Measurements from ENCODE around the gene CARD8. TPM values are rescaled to one million over a fixed set of nuclear protein-coding genes. Genes with fewer than 3 reads are reported as not detected.

CARD8 gene
- polyA plus RNA-seq, 1 experiment, result 15.0 TPM

DNA sequence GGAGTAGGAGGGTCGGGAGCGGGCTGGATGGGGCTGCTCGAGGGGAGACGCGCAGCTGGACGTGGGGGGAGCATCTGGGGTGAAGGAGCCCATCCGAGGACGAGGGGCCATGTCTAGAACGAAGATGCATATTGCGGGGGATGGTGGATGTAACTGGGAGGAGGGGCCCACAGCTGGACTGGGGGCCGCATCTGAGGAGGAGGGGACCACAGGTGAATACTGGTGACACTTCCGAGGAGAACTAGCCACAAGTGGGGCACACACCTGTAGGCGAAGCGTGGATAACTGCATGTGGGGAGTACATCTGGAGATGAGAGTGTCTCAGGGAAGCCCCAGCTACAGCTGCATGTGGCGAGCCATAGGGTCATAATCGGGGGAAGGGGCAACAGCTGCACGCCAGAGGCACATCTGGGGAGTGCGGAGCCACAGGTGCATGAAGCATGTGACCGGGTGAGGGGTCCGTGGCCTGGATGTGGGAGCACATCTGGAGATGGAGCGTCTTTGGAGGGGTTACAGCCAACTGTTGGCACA, 84.8 kb downstream of the CARD8 start:
- no peak for DNase-seq (ENCODE audit: low read depth)
- peak overlapping the region; percentile 70 for H3K4me3 ChIP-seq (ENCODE audit: low read depth, low read length)
- POLR2A ChIA-PET, result no interaction called here
- CTCF ChIA-PET, result interaction anchor here (1.0 kb wide), 3 partner anchors 23 to 89 kb away, joined by 3 read pairs; no protein-coding TSS in a partner anchor
- H3K36me3 ChIP-seq (ENCODE audit: control insufficient read depth, insufficient read depth, low read length), result peaks cover 5% of the 10 kb centered on the region
- TF ChIP-seq, protein P1, sequence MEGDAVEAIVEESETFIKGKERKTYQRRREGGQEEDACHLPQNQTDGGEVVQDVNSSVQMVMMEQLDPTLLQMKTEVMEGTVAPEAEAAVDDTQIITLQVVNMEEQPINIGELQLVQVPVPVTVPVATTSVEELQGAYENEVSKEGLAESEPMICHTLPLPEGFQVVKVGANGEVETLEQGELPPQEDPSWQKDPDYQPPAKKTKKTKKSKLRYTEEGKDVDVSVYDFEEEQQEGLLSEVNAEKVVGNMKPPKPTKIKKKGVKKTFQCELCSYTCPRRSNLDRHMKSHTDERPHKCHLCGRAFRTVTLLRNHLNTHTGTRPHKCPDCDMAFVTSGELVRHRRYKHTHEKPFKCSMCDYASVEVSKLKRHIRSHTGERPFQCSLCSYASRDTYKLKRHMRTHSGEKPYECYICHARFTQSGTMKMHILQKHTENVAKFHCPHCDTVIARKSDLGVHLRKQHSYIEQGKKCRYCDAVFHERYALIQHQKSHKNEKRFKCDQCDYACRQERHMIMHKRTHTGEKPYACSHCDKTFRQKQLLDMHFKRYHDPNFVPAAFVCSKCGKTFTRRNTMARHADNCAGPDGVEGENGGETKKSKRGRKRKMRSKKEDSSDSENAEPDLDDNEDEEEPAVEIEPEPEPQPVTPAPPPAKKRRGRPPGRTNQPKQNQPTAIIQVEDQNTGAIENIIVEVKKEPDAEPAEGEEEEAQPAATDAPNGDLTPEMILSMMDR (IDR thresholded peaks at IDR 0.05; ENCODE audit: insufficient read depth, low read depth, low read length), result no peak
- no peaks in the 10 kb centered on the region for H3K27me3 ChIP-seq (ENCODE audit: control insufficient read depth, insufficient read depth, low read length)

DNA sequence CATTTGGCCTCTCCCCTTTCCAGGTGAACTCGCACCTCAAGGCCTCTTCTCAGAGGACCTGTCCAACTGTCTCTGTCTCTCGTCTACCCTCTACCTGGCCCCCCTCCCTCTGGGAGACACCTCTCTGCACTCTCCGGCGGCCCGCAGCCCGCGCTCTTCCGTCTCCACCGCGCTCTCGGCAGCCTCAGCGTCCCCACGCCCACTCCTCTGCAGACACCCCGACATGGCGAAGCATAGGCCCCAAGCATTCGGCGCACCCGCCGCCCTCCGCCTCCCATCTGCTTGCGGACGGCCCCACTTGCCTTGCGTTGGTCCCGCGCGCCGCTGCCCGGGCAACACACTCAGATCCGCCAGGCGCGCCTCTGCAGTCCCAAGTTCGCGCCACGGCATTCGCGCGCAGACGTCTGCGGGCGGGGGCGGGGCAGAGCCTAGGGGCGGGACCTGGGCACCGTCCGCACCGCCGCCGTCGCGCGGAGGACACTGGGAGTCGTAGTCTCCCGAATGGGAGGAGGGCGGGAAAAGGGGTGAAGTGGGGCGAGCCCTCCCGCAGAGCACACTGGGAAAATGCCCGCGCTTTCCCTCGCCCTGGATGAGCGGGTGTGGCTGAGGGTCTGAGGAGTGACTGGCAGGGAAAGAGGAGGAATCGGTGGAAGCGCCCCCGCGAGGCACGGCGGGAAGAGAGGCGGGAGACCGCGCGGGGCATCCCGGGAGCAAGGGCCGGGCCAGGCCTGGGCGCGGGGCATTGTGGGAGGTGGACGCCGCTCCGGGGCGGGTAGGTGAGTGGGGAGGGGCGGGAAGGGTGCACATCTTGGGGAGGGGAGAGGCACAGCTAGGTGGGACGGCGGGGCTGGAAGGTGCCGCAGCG, 85.5 kb downstream of the CARD8 start, which contains the start of the genes LIG1 and ZSWIM9:
LIG1 (minus strand) TSS at position 406 of the 865 bp plus-strand sequence. CDS start 4,778 bp downstream, outside the sequence.
ZSWIM9 (plus strand) TSS at position 742 of the 865 bp plus-strand sequence. CDS start 1,123 bp downstream, outside the sequence.
- TF ChIP-seq, protein P1 (IDR thresholded peaks at IDR 0.05; ENCODE audit: insufficient read depth, low read depth, low read length), result no peak
- CTCF ChIA-PET, result interaction anchor here (1.0 kb wide), 2 partner anchors 32 to 90 kb away, joined by 3 read pairs; no protein-coding TSS in a partner anchor
- POLR2A ChIA-PET, result interaction anchor here (0.7 kb wide), 1 partner anchor 66 kb away, joined by 4 read pairs; no protein-coding TSS in a partner anchor
- no peaks in the 10 kb centered on the region for H3K27me3 ChIP-seq (ENCODE audit: control insufficient read depth, insufficient read depth, low read length)
- peaks cover 5% of the 10 kb centered on the region for H3K36me3 ChIP-seq (ENCODE audit: control insufficient read depth, insufficient read depth, low read length)
- peak; percentile 76 for DNase-seq (ENCODE audit: low read depth)
- H3K4me3 ChIP-seq (ENCODE audit: low read depth, low read length), result peak within 1 kb of the TSS; percentile 70

DNA sequence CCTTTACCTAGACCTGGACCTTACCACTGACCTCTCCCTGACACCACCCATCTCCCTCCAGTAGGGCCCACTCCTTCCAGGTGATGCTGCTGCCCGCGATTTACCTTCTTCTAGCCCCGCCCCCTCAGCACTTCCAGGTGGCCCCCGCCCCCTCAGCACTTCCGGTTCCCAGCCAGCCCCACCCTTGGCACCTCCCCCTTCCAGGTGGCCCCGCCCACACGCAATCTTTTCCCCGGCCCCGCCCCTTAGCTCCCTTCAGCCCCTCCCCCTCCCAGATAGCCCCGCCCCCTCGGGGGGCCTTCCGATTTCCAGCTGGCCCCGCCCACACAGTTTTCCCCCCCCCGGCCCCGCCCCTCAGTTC, 86.2 kb downstream of the CARD8 start:
- POLR2A ChIA-PET, result interaction anchor here (0.7 kb wide), 1 partner anchor 65 kb away, joined by 4 read pairs; no protein-coding TSS in a partner anchor
- Histone ChIP-seq H3K36me3 (ENCODE audit: control insufficient read depth, insufficient read depth, low read length) (peaks cover 5% of the 10 kb centered on the region), H3K27me3 (ENCODE audit: control insufficient read depth, insufficient read depth, low read length) (no peaks in the 10 kb centered on the region), H3K4me3 (ENCODE audit: low read depth, low read length) (peak overlapping the region; percentile 70)
- CTCF ChIA-PET, result interaction anchor here (0.8 kb wide), 1 partner anchor 19 kb away, joined by 3 read pairs; no protein-coding TSS in a partner anchor
- DNase-seq (ENCODE audit: low read depth), result no peak
- TF ChIP-seq, protein P1 (IDR thresholded peaks at IDR 0.05; ENCODE audit: insufficient read depth, low read depth, low read length), result no peak

DNA sequence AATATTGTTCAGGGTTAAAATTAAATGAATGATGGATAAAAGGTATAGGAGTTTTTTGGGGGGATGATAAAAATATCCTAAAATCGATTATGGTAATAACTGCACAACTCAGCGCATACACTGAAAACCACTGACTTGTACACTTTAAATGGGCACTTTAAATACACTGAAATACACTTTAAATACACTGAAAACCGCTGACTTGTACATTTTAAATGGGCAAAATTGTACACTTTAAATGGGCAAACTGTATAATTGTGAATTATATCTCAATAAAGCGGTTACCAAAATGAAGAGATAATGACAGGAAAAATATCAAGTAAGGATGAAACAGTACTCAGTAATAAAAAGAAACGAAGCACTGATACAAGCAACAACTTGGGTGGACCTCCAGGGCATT, 87.0 kb downstream of the CARD8 start:
- CTCF ChIA-PET, result interaction anchor here (0.8 kb wide), 1 partner anchor 18 kb away, joined by 3 read pairs; no protein-coding TSS in a partner anchor

More for the DNA sequence above, 87.0 kb downstream of the CARD8 start:
- Histone ChIP-seq H3K36me3 (ENCODE audit: control insufficient read depth, insufficient read depth, low read length) (peaks cover 3% of the 10 kb centered on the region), H3K27me3 (ENCODE audit: control insufficient read depth, insufficient read depth, low read length) (no peaks in the 10 kb centered on the region), H3K4me3 (ENCODE audit: low read depth, low read length) (no peak overlapping the region)
- POLR2A ChIA-PET, result no interaction called here
- TF ChIP-seq, protein P1 (IDR thresholded peaks at IDR 0.05; ENCODE audit: insufficient read depth, low read depth, low read length), result no peak
- no peak for DNase-seq (ENCODE audit: low read depth)
